Measurements from ENCODE around the gene KREMEN1. TPM values are rescaled to one million over a fixed set of nuclear protein-coding genes. Genes with fewer than 3 reads are reported as not detected.

The KREMEN1 gene
- total RNA-seq, 1 experiment from 2014 or later, result 2.2 TPM

- DNase-seq (ENCODE audit: low read depth, low spot score), result no peak
- Histone ChIP-seq H3K27me3 (ENCODE audit: control insufficient read depth, insufficient read depth, low read length) (no peaks in the 10 kb centered on the region), H3K27ac (ENCODE audit: low read length) (no peak overlapping the region), H3K36me3 (ENCODE audit: control insufficient read depth, insufficient read depth, low read length) (no peaks in the 10 kb centered on the region), H3K4me3 (ENCODE audit: low read depth in 2 of 2, low read length in 2 of 2) (no peak overlapping the region), H3K9me3 (ENCODE audit: control insufficient read depth, insufficient read depth, low read depth, low read length) (no peaks in the 10 kb centered on the region), H3K4me1 (ENCODE audit: control insufficient read depth, insufficient read depth, low read length) (no peaks in the 10 kb centered on the region)
- ChIA-PET POLR2A (no interaction called here), CTCF (no interaction called here)
- TF ChIP-seq CTCF (IDR thresholded peaks at IDR 0.05), result no peak
- TF ChIP-seq REST (IDR thresholded peaks at IDR 0.05; ENCODE audit: insufficient read depth in 1 of 2, low read depth in 2 of 2, low read length in 1 of 2), result no peak
- TF ChIP-seq TCF7L2 (IDR thresholded peaks at IDR 0.05; ENCODE audit: low read depth, low read length), result no peak
- TF ChIP-seq SIN3A (IDR thresholded peaks at IDR 0.05; ENCODE audit: borderline replicate concordance, insufficient read depth, low read depth, low read length), result no peak
- no peak for TF ChIP-seq POLR2AphosphoS5 (IDR thresholded peaks at IDR 0.05; ENCODE audit: low read depth, low read length)
- no peak for ATAC-seq
- intact Hi-C loops (cut with micrococcal nuclease; ENCODE audit: unreplicated experiment) (no loop called here), in situ Hi-C loops (cut with HindIII; ENCODE audit: low pct_unique_long_range_greater_than_20kb, low sequenced_read_pairs) (no loop called here)
- no TSS peak for BruUV-seq (replicated peaks)
These were observed 91.0 kb downstream of the KREMEN1 start for GRCh38 chr22:29163808-29164207.

- intact Hi-C loops (cut with micrococcal nuclease; ENCODE audit: unreplicated experiment), result no loop called here
- CTCF ChIA-PET, result no interaction called here
- Histone ChIP-seq H3K4me3 (ENCODE audit: low read depth in 2 of 2, low read length in 2 of 2) (no peak overlapping the region), H3K36me3 (ENCODE audit: control insufficient read depth, insufficient read depth, low read length) (no peaks in the 10 kb centered on the region), H3K27ac (ENCODE audit: low read length) (no peak overlapping the region), H3K27me3 (ENCODE audit: control insufficient read depth, insufficient read depth, low read length) (no peaks in the 10 kb centered on the region), H3K4me1 (ENCODE audit: control insufficient read depth, insufficient read depth, low read length) (no peaks in the 10 kb centered on the region), H3K9me3 (ENCODE audit: control insufficient read depth, insufficient read depth, low read depth, low read length) (no peaks in the 10 kb centered on the region)
- ATAC-seq (no peak), DNase-seq (ENCODE audit: low read depth, low spot score) (no peak)
- POLR2A ChIA-PET, result no interaction called here
- in situ Hi-C loops (cut with HindIII; ENCODE audit: low pct_unique_long_range_greater_than_20kb, low sequenced_read_pairs), result no loop called here
- BruUV-seq (replicated peaks), result no TSS peak
- TF ChIP-seq SIN3A (IDR thresholded peaks at IDR 0.05; ENCODE audit: borderline replicate concordance, insufficient read depth, low read depth, low read length) (no peak), POLR2AphosphoS5 (IDR thresholded peaks at IDR 0.05; ENCODE audit: low read depth, low read length) (no peak), TCF7L2 (IDR thresholded peaks at IDR 0.05; ENCODE audit: low read depth, low read length) (no peak), REST (IDR thresholded peaks at IDR 0.05; ENCODE audit: insufficient read depth in 1 of 2, low read depth in 2 of 2, low read length in 1 of 2) (no peak), CTCF (IDR thresholded peaks at IDR 0.05) (no peak)
These were observed 92.7 kb downstream of the KREMEN1 start for GRCh38 chr22:29165321-29166060.
